ENCODE data around the gene ATOH1. TPM values are rescaled to one million over a fixed set of nuclear protein-coding genes. Genes with fewer than 3 reads are reported as not detected.

The ATOH1 gene
- total RNA-seq, 1 experiment from 2014 or later, result not detected

- no TSS peak for BruUV-seq (replicated peaks)
- Histone ChIP-seq H3K36me3 (ENCODE audit: control insufficient read depth in 1 of 2, insufficient read depth in 2 of 2, low read length in 2 of 2) (no peaks in the 10 kb centered on the region), H2AFZ (ENCODE audit: low read depth, low read length, poor library complexity, severe bottlenecking) (no peak overlapping the region), H3K9me2 (ENCODE audit: insufficient read depth) (no peaks in the 10 kb centered on the region), H3K27me3 (ENCODE audit: insufficient read depth, low read length) (no peaks in the 10 kb centered on the region), H3K79me2 (ENCODE audit: insufficient read depth, low read length) (no peaks in the 10 kb centered on the region), H4K20me1 (ENCODE audit: insufficient read depth) (no peaks in the 10 kb centered on the region), H3K9ac (ENCODE audit: low read length) (no peak overlapping the region), H3K9me3 (ENCODE audit: control insufficient read depth in 1 of 2, insufficient read depth in 1 of 2, low read depth in 1 of 2, low read length in 2 of 2) (no peaks in the 10 kb centered on the region), H3K4me2 (ENCODE audit: low read length) (no peak overlapping the region), H3K4me3 (replicated peaks in 1 of 2; ENCODE audit: low read depth in 1 of 2, low read length in 2 of 2) (no peak overlapping the region), H3K27ac (ENCODE audit: low read depth, low read length) (no peak overlapping the region), H3K4me1 (ENCODE audit: control insufficient read depth in 1 of 2, insufficient read depth in 2 of 2, low read length in 2 of 2) (no peaks in the 10 kb centered on the region)
- ChIA-PET CTCF (interaction anchor here (1.7 kb wide), 1 partner anchor 11 kb away, joined by 4 read pairs; no protein-coding TSS in a partner anchor), RAD21 (ENCODE audit: low non-redundant PET in 1 of 2, low total read pairs in 2 of 2, uncharacterized antibody in 2 of 2, unreplicated experiment in 2 of 2) (no interaction called here), POLR2A (no interaction called here)
- intact Hi-C loops (cut with micrococcal nuclease), result no loop called here
- TF ChIP-seq JUND (IDR thresholded peaks at IDR 0.05) (no peak), ZNF274 (IDR thresholded peaks at IDR 0.05; ENCODE audit: low read depth, low read length) (no peak), EZH2phosphoT487 (IDR thresholded peaks at IDR 0.05; ENCODE audit: borderline replicate concordance) (no peak), POLR2A (IDR thresholded peaks at IDR 0.05; ENCODE audit: borderline replicate concordance, extremely low read depth, insufficient read depth, insufficient read length) (no peak), CBX3 (IDR thresholded peaks at IDR 0.05; ENCODE audit: low read depth) (no peak), SP1 (IDR thresholded peaks at IDR 0.05; ENCODE audit: low read depth) (no peak)
- no peak for DNase-seq (ENCODE audit: low read depth, low spot score)
- ATAC-seq, result no peak
Observed at GRCh38 chr4:93876754-93877153, 48.2 kb downstream of the ATOH1 start.

GRCh38 chr4:93878566-93878965 is 50.0 kb downstream of the ATOH1 start:
- H3K4me1 ChIP-seq (ENCODE audit: control insufficient read depth in 1 of 2, insufficient read depth in 2 of 2, low read length in 2 of 2), result no peaks in the 10 kb centered on the region
- no peaks in the 10 kb centered on the region for H3K79me2 ChIP-seq (ENCODE audit: insufficient read depth, low read length)
- TF ChIP-seq TCF7L2 (IDR thresholded peaks at IDR 0.05; ENCODE audit: borderline replicate concordance, extremely low read depth, insufficient read depth, insufficient read length), result no peak
- no peak for TF ChIP-seq FOSL1 (IDR thresholded peaks at IDR 0.05; ENCODE audit: low read depth)
- TF ChIP-seq ATF3 (IDR thresholded peaks at IDR 0.05), result no peak
- no peak for TF ChIP-seq EGR1 (IDR thresholded peaks at IDR 0.05; ENCODE audit: low read depth)
- no peak for TF ChIP-seq ZNF274 (IDR thresholded peaks at IDR 0.05; ENCODE audit: low read depth, low read length)
- TF ChIP-seq POLR2AphosphoS5 (IDR thresholded peaks at IDR 0.05; ENCODE audit: low read depth, low read length), result no peak
- TF ChIP-seq SRF (IDR thresholded peaks at IDR 0.05; ENCODE audit: low read depth), result no peak
- TF ChIP-seq CBX3 (IDR thresholded peaks at IDR 0.05; ENCODE audit: low read depth), result no peak
- TF ChIP-seq EZH2phosphoT487 (IDR thresholded peaks at IDR 0.05; ENCODE audit: borderline replicate concordance), result no peak
- TF ChIP-seq JUND (IDR thresholded peaks at IDR 0.05), result no peak
- TF ChIP-seq ZFX (IDR thresholded peaks at IDR 0.05), result no peak
- no peak for TF ChIP-seq RAD21 (IDR thresholded peaks at IDR 0.05; ENCODE audit: low read depth)
- no peak for TF ChIP-seq MAX (IDR thresholded peaks at IDR 0.05)
- no peak for TF ChIP-seq SIN3A (IDR thresholded peaks at IDR 0.05; ENCODE audit: low read depth)
- TF ChIP-seq SP1 (IDR thresholded peaks at IDR 0.05; ENCODE audit: low read depth), result no peak
- TF ChIP-seq EZH2 (IDR thresholded peaks at IDR 0.05), result no peak
- H3K4me2 ChIP-seq (ENCODE audit: low read length), result no peak overlapping the region
- H3K27ac ChIP-seq (ENCODE audit: low read depth, low read length), result no peak overlapping the region
- POLR2A ChIA-PET, result no interaction called here
- DNase-seq (ENCODE audit: low read depth, low spot score) (no peak), ATAC-seq (no peak)
- no peak overlapping the region for H2AFZ ChIP-seq (ENCODE audit: low read depth, low read length, poor library complexity, severe bottlenecking)
- no peaks in the 10 kb centered on the region for H3K9me2 ChIP-seq (ENCODE audit: insufficient read depth)
- RAD21 ChIA-PET (ENCODE audit: low non-redundant PET in 1 of 2, low total read pairs in 2 of 2, uncharacterized antibody in 2 of 2, unreplicated experiment in 2 of 2), result no interaction called here
- H3K9me3 ChIP-seq (ENCODE audit: control insufficient read depth in 1 of 2, insufficient read depth in 1 of 2, low read depth in 1 of 2, low read length in 2 of 2), result no peaks in the 10 kb centered on the region
- H3K36me3 ChIP-seq (ENCODE audit: control insufficient read depth in 1 of 2, insufficient read depth in 2 of 2, low read length in 2 of 2), result no peaks in the 10 kb centered on the region
- CTCF ChIA-PET, result interaction anchor here (1.7 kb wide), 1 partner anchor 13 kb away, joined by 4 read pairs; no protein-coding TSS in a partner anchor
- no peak overlapping the region for H3K4me3 ChIP-seq (replicated peaks in 1 of 2; ENCODE audit: low read depth in 1 of 2, low read length in 2 of 2)
- no peaks in the 10 kb centered on the region for H3K27me3 ChIP-seq (ENCODE audit: insufficient read depth, low read length)
- H3K9ac ChIP-seq (ENCODE audit: low read length), result no peak overlapping the region
- BruUV-seq (replicated peaks), result no TSS peak
- intact Hi-C loops (cut with micrococcal nuclease), result no loop called here
- H4K20me1 ChIP-seq (ENCODE audit: insufficient read depth), result no peaks in the 10 kb centered on the region
